Mucosa of gallbladder (tissue), 1 donor: Measurements from ENCODE around the gene GTSF1L. TPM values are rescaled to one million over a fixed set of nuclear protein-coding genes. Genes with fewer than 3 reads are reported as not detected.

Experiments used
- DNase-seq: peaks from one replicate; pipeline ENCODE4 v3.0.0-alpha.2; 2020; ENCODE audit warnings: low spot score
- total RNA-seq: library from RNA; stranded (reverse); gene quantifications from one replicate; pipeline ENCODE4 v1.2.1, GENCODE V29; 2021
- donor health status: DM: no; HTN: no; CAD: no.

GTSF1L gene
- total RNA-seq, 1 donor from 2014 or later, result not detected

GRCh38 chr20:43746344-43747137, 19.7 kb upstream of the GTSF1L start:
- DNase-seq, result no peak

DNA sequence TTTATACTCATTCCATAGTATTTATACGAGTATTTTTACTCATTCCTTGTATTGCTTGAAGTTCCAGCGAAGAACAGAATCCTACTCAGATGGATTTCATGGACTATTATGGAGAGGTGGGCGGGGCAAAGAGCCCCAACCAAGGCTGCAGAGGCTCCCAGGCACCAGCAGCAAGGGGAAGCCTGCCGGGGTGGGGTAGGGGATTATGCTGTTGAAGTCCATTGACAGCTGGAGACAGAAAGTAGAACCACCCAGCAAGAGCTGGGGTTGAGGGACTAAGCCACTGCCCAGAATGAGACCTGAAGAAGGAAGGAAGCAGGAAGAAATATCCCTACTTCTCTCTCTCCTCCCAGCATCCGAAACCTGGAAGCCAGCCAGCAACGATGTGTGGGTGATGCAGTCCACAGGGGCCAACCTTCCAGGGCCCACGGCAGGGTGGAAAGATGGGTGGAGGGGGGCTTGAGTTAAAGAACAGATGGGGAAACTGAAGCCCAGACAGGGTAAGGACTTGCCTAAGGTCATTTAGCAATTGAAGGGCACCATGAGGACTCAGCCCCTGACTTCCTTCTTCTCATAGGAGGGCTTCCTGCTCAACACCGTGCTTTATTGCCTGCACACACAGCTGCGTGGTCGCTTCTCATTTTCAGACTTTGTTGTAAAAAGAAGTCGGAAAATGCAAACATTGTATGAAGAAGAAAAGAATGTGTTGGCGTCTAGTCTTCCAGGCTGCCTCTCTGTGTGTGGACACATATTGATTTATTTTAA, 18.3 kb upstream of the GTSF1L start:
- DNase-seq, result no peak

- DNase-seq, result no peak
Measured at GRCh38 chr20:43744151-43744611, 17.4 kb upstream of the GTSF1L start.

DNA sequence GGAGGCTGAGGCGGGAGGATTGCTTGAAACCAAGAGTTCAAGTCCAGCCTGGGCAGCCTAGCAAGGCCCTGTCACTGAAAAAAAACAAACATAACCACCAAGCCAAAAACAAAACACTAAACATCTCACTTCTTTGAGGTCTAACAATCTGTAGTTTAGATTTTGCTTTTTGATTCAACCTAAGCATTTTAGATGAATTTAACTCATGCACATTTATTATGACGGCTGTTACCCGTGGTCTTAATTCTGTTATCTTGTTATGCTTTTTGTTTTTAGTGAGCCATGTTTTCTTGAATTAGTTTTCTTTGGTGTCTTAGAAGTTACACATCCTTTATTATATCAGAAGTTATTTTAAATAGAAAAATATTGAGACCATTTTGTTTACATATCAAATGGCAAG, 13.8 kb upstream of the GTSF1L start:
- DNase-seq, result no peak

- no peak for DNase-seq
Measured at GRCh38 chr20:43739148-43739749, 12.4 kb upstream of the GTSF1L start.

DNA sequence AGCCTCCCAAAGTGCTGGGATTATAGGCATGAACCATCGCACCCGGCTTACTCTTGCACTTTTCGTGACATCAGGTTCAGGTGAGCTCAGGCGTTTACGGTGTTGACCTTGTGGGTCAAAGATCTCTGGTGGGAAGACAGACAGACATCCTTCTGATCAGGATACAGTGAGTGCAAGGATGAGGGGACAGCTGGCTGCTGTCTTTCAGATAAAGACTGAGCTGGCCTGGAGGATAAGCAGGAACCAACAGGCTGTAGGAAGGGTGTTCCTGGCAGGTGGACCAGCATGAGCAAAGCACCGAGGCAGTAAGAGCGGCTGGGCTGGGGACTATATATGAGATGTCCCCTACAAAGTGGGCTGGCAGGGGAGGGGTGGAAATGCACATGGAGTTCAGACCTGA, 11.1 kb upstream of the GTSF1L start:
- DNase-seq, result no peak

- no peak for DNase-seq
Measured at GRCh38 chr20:43736588-43737158, 9.9 kb upstream of the GTSF1L start.

- no peak for DNase-seq
Measured at GRCh38 chr20:43731927-43732326, 5.1 kb upstream of the GTSF1L start.

DNA sequence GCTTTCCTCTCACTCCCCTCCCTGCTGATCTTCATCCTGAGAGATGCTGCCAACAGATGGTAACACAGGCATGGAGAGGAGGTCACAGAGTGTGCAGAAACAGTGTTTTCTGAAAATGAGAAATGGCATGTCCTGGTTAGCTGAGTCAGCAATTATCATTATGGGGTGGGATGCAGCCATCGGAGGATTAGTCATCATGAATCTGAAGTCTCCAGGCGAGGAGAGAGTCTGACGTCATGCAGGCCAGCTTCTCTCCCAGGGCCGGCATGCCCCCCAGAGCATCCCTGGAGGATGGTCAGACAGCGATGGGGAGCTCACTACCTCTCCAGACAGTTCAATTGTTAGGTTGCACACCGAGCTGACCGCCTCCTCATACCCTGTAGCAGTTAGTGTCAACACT, 4.7 kb upstream of the GTSF1L start:
- DNase-seq, result no peak

- DNase-seq, result no peak
Measured at GRCh38 chr20:43728686-43729255, 2.0 kb upstream of the GTSF1L start.

GRCh38 chr20:43727980-43728590, 1.3 kb upstream of the GTSF1L start:
- DNase-seq, result no peak

GRCh38 chr20:43726333-43726732, 469 bp downstream of the GTSF1L start:
- DNase-seq, result no peak

- DNase-seq, result no peak
Measured at GRCh38 chr20:43725666-43726065, 1.1 kb downstream of the GTSF1L start.

DNA sequence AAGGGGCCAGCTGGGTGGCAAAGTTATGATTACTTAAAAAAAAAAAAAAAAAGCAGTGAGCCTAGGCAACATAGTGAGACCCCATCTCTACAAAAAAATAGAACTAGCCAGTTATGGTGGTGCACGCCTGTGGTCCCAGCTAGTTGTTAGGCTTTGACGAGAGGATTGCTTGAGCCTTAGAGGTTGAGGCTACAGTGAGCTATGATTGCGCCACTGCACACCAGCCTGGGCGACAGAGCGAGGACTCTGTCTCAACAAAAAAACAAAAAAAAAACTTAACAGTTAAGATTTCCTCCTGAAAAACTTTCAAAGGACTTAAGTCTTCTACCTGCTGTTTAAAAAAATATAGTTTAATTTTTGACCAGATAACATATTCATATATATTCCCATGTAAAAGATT, 2.4 kb downstream of the GTSF1L start:
- no peak for DNase-seq

GRCh38 chr20:43723735-43724134, 3.1 kb downstream of the GTSF1L start:
- DNase-seq, result no peak

- no peak for DNase-seq
Measured at GRCh38 chr20:43723186-43723585, 3.6 kb downstream of the GTSF1L start.

DNA sequence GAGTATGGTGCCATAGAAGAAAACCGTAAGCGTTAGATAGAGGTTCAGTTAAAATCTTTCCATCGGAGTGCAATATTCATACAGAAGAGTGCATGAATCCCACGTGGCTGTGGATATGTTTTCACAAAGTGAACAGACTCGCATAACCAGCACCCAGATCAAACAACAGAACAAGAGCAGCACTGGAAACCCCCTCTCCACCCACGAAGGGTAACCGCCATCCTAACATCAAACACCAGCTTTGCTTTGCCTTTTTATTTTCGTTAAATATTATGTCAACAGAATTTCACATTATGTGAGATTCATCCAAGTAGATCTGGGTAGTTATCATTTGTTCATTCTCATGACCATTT, 4.7 kb downstream of the GTSF1L start:
- DNase-seq, result no peak

DNA sequence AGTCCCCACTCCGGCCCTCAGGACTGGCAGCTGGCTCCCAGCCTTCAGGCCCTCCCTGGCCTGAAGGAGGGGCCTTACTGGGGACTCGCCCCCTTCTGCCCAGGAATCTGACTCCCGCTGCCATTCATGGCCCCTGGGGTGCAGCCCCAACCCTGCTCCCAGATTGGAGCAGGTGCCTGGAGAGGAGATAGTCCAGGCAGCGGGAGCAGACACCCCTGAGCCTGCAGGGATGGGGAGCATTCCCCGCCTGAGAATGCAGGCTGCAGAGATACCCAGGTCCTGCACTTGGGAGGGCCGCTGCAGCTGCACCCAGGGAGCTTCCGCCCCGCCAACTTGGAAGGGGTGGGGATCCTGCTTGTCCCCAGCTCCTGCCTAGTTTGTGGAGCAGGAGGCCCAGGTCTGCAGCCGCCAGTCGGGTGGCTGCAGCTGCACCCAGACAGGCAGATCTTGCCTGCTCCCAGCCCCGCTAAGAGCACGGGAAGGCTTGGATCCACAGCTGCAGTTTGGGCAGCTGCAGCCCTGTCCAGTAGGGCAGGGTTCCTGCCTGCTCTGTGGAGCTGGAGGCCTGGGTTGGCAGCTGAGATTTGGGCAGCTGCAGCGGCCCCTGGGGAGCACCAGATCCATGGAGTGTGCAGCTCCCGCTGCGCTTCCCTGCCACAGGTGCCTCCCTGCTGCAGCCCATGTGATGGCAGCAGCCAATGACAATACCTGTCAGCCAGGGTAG, 5.2 kb downstream of the GTSF1L start:
- DNase-seq, result no peak

- DNase-seq, result no peak
Measured at GRCh38 chr20:43721097-43721428, 5.7 kb downstream of the GTSF1L start.

DNA sequence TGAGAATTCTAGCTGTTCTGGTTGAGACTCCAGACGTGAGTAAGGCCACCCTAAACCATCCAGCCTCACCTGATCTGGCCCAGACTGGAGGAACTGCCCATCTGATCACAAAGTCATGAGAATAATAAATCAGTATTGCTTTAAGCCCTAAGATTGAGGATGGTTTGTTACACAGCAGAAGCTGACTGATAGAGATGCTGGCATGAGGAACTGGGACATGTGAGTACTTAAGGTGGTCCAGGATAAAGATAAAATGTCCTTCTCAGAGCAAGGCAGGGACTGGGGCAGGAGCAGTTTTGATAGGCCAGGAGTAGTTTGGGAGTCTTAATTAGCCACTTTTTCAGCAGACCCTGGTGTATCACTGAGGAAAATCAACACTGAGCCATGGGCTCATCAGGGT, 6.8 kb downstream of the GTSF1L start:
- DNase-seq, result no peak

GRCh38 chr20:43717616-43717995, 9.2 kb downstream of the GTSF1L start:
- no peak for DNase-seq
